Activated CD4-positive, alpha-beta T cell treated with anti-CD3 and anti-CD28 coated beads, Interleukin-2, amount 50 U/mL, for 16 hours (primary cell): ENCODE measurements around the gene ARHGAP5.
"Not testable (repeated sequence)": the region's sequence is repeated elsewhere in the genome, so short reads cannot be mapped to it uniquely, and the experiment has no call there.

Source experiments
- DNase-seq: peaks from one replicate; pipeline ENCODE4 v3.0.0-alpha.2; 2020

The ARHGAP5 gene

GRCh38 chr14:32110548-32110896 lies 33.4 kb downstream of the ARHGAP5 start:
- DNase-seq = no peak

DNA sequence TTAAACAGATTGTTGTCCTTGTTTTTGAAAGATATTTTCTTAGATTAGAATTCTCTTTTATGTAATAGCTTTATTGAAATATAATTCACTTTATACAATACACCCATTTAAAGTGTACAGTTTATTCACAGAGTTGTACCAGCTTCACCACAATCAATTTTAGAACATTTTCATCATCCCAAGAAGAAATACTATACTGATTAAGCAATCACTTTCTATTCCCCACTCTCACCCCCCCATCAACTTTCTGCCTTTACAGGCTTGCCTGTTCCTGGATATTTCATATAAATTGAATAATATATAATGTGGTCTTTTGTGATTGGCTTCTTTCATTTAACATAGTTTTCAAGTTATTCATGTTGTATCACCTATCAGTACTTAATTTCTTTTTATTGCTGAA lies 44.4 kb downstream of the ARHGAP5 start:
- DNase-seq = no peak

DNA sequence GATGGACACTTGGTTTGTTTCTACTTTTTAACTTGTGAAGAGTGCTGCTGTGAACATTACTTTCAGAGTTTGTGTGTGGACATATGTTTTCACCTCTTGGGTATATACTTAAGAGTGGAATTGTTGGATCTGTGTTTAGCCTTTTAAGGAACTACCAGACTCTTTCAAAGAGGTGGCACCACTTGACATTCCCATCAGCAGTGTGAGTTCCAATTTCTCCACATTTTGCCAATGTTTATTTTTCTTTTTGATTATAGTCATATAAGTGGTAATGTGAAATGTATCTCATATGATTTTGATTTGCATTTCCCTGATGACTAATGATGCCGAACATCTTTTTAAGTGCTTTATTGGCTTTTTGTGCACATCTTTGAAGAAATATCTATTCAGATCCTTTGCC lies 44.8 kb downstream of the ARHGAP5 start:
- DNase-seq = no peak

- not testable (repeated sequence) for DNase-seq
These were observed 50.0 kb downstream of the ARHGAP5 start for GRCh38 chr14:32126899-32127730.

GRCh38 chr14:32127731-32128654 lies 50.9 kb downstream of the ARHGAP5 start:
- DNase-seq = not testable (repeated sequence)

GRCh38 chr14:32128703-32129102 lies 51.6 kb downstream of the ARHGAP5 start:
- no peak for DNase-seq

- DNase-seq = no peak
These were observed 52.0 kb downstream of the ARHGAP5 start for GRCh38 chr14:32129124-32129523.

DNA sequence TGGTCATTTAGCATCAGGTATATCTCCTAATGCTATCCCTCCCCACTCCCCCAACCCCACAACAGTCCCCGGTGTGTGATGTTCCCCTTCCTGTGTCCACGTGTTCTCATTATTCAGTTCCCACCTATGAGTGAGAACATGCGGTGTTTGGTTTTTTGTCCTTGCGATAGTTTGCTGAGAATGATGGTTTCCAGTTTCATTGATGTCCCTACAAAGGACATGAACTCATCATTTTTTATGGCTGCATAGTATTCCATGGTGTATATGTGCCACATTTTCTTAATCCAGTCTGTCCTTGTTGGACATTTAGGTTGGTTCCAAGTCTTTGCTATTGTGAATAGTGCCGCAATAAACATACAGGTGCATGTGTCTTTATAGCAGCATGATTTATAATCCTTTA lies 54.6 kb downstream of the ARHGAP5 start:
- not testable (repeated sequence) for DNase-seq

DNA sequence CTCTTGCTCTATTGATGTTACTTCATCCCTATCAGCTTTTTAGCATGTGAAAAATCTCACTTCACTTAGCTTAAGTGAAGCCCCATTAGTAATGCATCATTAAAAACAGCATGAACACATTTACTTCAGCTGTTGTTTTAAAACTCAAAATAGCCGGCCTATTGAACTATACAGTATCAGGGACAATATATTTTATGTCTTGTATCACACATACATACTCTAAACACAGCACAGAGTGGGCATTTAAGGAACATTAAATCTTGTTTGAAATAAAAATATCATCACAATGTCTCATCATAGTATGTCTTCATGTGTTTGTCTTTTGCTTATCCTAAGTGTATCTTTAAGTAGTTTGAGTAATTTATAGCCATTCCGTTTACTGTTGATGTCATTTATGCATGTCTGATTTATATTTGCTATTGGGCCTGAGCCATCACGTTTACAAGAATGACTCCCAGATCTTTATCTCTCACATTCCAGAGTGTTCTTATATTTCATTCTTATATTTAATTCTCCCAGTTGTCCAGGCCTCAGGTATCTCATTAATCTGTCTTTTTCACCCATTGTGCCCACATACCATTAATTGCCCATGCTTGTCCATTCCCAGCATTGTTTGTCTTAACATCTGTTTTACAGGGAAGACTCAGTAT lies 57.5 kb downstream of the ARHGAP5 start:
- DNase-seq = no peak

DNA sequence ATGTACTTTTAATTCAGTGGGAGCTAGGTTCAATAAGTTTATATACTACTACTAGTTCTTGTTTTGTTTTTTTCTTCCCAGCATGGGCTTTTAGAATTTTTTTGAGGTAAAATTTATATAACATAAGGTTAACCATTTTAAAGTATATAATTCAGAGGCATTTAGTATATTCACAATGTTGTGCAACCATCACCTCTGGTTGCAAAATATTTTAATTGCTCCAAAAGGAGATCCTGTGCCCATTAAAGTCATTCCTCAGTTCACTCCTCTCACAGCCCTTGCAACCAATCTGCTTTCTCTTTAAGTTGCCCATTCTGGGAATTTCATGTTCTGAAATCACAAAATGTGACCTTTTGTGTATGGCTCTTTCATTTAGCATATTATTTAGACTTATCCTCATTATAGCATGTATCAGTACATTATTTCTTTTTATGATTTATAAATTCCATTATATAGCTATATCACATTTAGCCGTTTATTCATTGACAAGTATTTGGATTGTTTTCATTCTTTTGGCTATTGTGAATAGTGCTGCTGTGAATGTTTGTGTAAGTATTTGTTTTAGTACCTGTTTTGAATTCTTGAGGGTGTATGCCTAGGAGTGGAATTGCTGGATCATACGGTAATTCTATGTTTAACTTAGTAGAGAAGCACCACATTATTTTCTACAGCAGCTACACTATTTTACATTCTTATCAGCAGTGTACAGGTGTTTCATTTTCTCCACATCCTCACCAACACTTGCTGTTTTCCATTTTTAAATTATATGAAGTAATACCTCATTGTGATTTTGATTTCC lies 59.1 kb downstream of the ARHGAP5 start:
- DNase-seq = no peak

- DNase-seq = no peak
These were observed 60.2 kb downstream of the ARHGAP5 start for GRCh38 chr14:32137313-32137712.

GRCh38 chr14:32137892-32138291 lies 60.8 kb downstream of the ARHGAP5 start:
- DNase-seq = no peak

DNA sequence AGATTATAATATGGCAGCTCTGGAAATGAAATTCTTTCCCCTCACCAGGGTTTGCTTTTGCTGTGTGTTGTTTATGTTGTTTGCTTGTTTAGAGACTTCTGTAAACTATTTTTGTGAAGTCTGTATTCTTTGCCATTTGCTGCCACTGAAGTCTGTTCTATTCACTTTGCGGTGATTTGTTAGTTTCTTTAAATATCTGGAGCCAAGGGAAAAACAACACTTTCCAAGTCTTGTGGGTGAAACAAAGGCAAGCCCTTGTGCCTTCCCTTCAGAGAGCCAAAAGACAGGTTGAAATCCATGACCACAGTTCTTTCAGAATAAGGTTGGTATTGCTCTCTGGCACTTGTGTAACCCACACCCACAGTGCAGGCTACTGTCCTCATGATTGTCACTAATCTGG lies 65.2 kb downstream of the ARHGAP5 start:
- no peak for DNase-seq

- DNase-seq = no peak
These were observed 65.8 kb downstream of the ARHGAP5 start for GRCh38 chr14:32142754-32143437.

DNA sequence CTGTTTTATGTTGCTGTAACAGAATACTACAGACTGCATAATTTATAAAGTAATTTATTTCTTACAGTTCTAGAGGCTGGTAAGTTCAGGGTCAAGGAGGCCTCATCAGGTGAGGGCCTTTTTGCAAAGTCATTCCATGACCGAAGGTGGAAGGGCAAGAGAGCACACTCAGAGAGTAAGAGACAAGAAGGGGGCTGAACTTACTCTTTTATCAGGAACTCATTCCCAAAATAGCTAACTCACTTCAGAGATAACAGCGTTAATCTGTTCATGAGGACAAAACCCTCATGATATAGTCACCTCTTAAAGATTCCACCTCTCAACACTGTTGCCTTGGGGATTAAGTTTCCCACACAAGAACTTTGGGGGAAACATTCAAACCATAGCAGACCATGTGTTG lies 73.3 kb downstream of the ARHGAP5 start:
- DNase-seq = no peak

- no peak for DNase-seq
These were observed 88.9 kb downstream of the ARHGAP5 start for GRCh38 chr14:32166029-32166428.

- no peak for DNase-seq
These were observed 89.8 kb downstream of the ARHGAP5 start for GRCh38 chr14:32166924-32167323.

DNA sequence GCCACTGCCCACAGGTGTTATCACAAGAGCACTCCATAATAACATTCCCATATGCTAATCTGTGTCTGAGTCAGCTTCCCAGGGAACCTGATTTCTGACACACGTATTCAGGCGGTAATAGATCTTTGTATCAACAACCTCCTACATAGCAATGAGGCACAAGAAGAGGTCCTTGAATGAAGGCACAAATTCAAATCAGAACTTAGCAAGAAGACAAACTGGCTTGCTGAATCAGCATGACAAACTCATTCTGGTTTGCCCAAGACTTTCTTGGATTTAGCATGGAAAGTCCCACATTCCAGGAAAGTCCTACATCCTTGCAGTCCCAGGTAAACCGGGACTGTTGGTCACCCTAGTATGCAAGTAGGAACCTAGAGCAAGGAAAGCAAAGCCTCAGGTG lies 90.8 kb downstream of the ARHGAP5 start:
- DNase-seq = no peak

DNA sequence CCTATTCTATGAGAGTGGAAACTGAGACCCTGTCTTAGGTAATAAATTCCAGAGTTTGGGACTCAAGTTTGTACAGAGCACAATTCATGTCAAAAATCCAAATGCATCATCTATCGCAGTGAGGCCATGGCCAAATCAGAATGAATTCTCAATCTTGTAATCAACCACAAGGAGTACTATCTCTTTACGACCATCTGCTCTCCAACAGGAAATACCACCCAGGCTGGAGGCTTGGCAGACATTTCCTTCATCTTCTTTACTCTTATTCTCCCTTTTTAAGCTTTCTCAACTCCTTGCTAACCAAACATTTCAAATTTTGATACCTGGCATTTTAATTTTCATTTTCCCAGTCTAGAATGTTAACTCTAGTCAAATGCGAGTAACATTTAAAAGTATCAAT lies 92.1 kb downstream of the ARHGAP5 start:
- no peak for DNase-seq

DNA sequence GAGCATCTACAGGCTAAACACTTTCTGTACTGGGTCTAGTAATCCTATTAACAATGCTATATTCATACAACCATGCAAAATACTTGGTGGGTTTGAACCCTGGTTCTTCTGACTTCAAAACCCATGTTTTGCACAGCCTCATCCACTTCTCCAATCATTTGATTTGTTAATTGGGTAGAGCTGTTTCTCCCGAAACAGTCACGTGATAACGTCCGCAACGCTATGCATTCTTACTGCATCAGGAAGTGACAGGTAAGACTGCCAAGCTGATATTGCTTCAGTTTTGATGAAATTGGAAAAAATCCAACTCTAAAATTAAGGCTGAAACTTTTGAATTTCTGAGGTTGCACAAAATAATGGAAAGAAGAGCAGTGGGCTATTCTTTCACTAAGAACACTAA lies 94.4 kb downstream of the ARHGAP5 start:
- no peak for DNase-seq

DNA sequence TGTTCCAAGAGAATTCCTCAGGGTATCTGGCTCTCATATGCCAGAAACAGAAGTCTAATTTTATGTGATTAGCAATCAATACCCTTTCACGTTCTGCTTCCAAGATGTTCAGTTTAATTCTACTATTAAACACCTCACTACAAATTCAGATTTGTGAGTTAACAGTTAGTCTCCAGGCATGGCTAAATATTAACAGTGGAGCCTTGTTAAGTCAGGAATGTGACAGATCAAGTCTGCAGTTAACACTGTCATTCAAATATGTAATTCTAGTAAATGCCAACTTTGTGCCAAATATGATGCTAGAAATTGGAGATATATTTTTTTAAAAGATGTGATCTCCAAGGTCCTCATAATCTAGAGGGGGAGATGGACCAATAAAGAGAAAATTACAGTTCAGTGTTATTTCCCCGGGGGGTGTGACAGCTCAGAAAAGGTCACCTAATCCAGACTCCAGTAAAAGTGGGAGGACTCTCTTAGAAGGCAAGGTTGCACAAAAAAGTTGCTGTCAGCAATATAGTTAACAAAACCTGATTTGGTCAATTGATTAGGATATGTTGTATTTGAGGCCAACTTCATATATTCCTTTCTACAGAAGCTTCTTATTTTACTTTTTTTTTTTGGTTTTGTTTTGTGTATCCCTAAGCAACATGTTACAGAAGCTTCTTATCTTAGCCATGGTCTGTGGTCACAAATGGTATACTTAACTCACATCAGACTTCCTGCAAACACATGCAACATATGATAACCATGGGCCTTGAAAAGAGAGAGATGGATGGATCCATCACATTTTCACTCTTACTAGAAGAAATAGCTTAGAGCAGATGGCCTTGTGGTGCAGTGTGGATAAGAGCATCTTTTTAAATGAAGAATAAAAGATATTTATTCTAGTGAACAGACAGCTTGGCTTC lies 106.3 kb downstream of the ARHGAP5 start:
- no peak for DNase-seq
